Measurements from ENCODE around the gene PPP1R14C.

The PPP1R14C gene

GRCh38 chr6:150189122-150189521, 46.3 kb downstream of the PPP1R14C start:
- in situ Hi-C loops (cut with HindIII; ENCODE audit: low sequenced_read_pairs), result no loop called here

DNA sequence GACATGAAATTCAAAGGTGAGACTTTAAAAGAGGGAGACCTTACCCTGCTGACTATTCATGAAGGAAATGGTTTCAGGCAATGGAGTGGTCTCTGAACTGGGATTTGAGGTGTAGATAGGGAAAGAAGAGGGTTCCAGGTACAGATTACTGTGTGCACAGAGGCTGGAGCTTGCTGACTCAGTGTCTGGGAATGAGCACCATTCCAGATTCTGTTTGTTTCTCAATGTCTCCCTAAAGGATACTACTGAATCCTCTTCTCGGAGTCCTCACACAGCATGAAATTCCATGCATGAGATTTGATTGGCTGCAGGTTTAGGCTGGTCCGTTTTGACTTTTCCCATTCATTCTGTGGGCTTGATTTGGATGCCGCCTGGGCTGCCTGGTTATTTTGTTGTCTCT, 49.0 kb downstream of the PPP1R14C start:
- in situ Hi-C loops (cut with HindIII; ENCODE audit: low sequenced_read_pairs), result no loop called here

DNA sequence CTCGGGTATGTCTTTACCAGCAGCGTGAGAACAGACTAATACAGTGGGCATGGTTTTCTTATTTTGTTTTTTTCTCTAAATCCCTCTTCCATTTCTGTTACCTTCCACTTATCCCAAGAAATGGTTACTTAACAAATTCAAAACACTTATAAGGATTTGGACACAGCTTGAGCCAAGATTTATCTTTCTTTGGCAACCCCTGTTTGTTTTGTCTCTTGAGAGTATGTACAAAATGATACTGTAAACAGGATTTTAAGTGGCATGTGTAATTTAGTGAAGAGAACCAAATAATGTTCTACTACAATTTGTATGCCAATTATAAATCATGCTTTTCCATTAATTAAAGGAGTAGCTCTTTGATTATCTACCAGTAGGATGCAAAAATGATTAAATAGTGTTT, 51.4 kb downstream of the PPP1R14C start:
- in situ Hi-C loops (cut with HindIII; ENCODE audit: low sequenced_read_pairs), result no loop called here

DNA sequence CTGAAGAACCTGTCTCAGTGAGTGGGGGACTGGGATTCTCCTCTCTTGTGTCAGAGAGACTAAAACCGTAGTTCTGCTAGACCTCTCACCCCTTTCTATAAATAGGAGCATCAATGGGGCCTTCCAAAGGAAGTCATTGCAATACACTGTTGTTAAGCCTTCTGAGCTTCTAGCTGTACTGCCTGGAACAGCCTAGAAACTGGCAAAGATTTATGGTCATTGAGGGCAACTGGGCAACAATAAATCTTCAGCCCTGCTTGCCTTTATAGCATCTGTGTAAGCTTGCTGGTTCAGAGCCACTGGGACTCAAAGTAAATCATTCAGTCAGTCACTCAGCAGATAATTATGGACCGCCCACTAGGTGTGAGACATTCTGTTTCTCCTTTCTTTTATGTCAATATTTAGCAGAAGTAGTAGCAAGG, 53.2 kb downstream of the PPP1R14C start:
- in situ Hi-C loops (cut with HindIII; ENCODE audit: low sequenced_read_pairs), result no loop called here

DNA sequence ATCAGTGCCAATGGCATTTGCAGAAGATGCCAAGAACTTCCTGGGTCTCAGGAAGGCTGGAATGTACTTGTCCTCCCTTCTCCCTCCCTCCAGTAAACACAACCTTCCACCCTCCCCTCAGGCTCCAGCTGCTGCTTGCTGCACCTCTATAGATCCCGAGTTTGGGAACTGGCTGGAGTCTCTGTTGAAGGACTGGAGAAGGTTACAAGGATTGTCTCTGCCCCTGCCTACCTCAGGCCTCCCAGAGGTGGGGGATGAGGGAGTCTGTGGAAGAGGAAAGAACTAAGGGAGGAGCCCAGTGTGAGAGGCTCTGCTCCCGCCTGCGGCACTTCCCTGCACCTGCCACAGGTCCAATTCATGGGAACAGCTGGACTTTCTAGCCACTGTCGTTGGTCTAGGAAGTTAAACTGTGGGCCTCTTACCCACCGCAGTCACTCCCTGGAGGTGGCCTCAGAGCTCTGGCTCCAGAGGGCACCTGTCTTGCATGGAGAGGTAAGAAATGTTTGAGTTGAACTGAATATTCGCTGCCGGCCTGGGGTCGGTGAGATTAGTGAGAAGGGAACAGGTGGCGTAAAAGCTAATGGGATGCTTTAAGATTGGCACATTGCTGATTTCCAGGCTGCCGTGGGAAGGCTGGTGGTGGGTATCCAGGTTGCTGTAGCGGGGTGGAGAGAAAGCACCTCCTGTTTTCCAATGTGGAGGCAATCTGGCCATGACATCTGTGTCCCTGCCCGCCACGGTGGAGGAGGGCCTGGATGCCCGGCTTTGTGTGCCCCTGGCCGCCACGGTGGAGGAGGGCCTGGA, 54.3 kb downstream of the PPP1R14C start:
- in situ Hi-C loops (cut with HindIII; ENCODE audit: low sequenced_read_pairs), result no loop called here

DNA sequence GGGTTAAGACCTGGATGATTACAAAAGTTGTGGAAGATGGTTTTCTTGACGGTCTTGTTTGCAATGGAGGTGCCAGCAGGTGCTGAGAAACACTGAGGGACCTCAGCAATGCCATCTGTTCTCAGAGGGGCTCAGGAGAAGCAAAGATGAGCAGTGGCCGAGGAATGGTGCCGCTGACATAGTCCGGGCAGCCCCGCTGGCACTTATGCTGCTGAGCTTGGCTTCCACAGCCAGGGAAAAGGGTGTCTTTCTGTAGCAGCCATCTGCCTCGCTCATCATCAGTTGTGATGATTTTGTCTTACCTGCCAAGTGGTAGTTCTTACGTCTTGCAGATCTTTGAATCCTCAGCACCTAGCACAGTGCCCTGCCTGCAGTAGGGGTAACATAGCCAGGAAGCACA, 55.7 kb downstream of the PPP1R14C start:
- in situ Hi-C loops (cut with HindIII; ENCODE audit: low sequenced_read_pairs), result no loop called here

- in situ Hi-C loops (cut with HindIII; ENCODE audit: low sequenced_read_pairs), result no loop called here
These were observed 56.4 kb downstream of the PPP1R14C start for GRCh38 chr6:150199241-150199640.

GRCh38 chr6:150200428-150201100, 57.7 kb downstream of the PPP1R14C start:
- in situ Hi-C loops (cut with HindIII; ENCODE audit: low sequenced_read_pairs), result no loop called here

- in situ Hi-C loops (cut with HindIII; ENCODE audit: low sequenced_read_pairs), result no loop called here
These were observed 58.4 kb downstream of the PPP1R14C start for GRCh38 chr6:150201285-150201684.

GRCh38 chr6:150201772-150202329, 59.0 kb downstream of the PPP1R14C start:
- in situ Hi-C loops (cut with HindIII; ENCODE audit: low sequenced_read_pairs), result no loop called here

DNA sequence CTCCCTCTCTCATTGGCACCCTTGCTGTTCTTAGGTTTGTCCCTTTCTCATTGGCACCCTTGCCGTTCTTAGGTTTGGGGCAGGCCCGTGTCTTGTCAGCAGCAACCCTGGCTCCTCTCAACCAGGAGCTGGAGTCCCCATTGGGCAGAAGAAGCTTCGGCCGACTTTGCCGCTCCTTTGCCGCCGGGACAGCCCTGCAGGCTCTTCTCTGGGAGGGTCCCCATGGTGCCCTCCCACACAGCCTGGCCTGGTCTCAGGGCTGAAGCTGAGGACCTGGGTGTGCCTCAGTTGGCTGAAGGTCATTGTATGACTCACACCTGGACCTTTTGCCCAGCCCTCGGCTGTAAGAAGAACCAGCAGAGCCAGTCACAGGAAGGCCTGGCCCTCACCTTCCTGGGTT, 59.6 kb downstream of the PPP1R14C start:
- in situ Hi-C loops (cut with HindIII; ENCODE audit: low sequenced_read_pairs), result no loop called here

GRCh38 chr6:150202934-150203333, 60.1 kb downstream of the PPP1R14C start:
- in situ Hi-C loops (cut with HindIII; ENCODE audit: low sequenced_read_pairs), result no loop called here

DNA sequence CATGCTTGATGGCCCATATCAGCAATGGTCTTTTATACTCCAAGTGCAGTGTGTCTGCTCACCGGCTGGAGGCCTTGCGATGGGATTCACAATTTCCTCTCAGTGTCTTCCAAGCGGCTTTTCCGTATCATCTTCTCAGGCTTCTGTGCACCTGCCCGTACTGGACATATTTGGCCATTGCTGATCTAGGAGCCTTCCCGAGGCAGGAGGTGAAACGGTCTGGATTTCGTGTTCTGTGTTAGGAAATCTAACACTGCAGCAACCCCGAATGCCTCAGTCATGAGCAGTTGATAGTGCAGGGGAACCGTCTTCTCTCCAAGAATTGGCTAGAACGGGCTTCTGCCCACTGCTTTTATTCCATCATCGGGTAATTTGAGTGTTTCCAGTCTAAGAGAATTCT, 60.5 kb downstream of the PPP1R14C start:
- in situ Hi-C loops (cut with HindIII; ENCODE audit: low sequenced_read_pairs), result no loop called here

DNA sequence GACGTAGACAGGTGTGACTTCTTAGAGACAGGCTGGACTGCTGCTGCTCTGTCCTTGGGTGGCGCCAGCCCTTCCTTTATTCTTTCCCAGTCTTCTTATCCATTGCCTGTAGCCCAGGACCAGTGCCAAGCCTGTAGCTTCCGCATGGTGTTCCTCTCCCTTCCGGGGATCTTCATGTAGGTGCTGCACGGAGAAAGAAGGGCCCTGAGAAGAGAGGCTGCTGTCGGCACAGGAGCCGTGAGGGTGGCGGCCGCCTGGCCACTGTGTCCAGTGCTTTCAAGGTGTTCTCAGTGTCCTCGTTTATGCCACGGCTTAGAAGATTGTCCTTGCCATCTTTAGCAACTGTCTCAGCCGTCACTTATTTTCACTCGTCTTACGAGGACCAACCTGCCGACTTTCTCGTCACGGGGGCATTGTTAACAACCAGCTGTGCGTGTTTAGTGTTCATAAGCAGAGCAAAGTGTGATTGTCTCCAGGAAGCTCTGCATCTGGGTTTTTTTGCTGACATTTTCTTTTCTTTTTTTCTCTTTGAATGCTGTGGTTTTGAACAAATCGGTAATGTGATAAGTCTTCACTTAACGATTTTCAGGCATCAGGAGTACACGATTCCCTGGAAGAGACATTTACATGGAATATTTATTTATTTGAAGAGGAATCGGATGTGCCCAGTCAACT, 61.2 kb downstream of the PPP1R14C start:
- in situ Hi-C loops (cut with HindIII; ENCODE audit: low sequenced_read_pairs), result no loop called here

- in situ Hi-C loops (cut with HindIII; ENCODE audit: low sequenced_read_pairs), result no loop called here
These were observed 62.0 kb downstream of the PPP1R14C start for GRCh38 chr6:150204705-150205472.

- in situ Hi-C loops (cut with HindIII; ENCODE audit: low sequenced_read_pairs), result no loop called here
These were observed 65.2 kb downstream of the PPP1R14C start for GRCh38 chr6:150207931-150208570.

DNA sequence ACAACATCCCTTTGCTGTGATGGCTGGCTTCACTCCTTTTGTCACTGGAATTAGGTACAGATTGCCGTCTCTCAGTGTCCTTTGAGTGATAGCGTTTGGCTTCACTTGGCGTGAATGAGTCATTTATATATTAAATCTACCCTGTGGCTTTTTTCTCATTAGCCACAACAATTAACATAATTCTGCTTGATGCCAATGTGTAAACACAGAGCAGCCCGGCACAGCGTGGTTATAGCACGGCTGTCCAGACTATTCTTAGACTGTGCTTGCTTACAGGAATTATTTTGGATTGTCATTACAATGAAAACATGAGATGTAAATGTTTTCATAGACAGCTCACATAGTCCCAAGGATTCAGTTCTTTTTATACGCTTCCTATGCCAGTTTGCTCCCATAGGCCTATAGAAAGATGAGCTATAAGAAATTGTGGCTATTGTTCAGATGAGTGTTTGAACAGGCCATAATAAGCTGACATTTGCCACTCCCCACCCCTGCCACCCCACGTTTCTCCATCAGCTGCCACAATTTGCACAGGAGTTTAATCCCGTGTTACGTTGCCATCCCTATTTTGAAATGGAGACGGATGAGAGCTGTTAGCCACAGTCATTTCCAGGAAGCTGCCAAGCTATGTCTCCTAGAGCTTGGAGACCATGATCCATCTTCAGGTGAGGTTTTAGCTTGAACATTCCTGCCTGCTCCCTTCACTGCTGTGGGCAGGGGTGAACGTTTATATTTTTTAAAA, 65.9 kb downstream of the PPP1R14C start:
- in situ Hi-C loops (cut with HindIII; ENCODE audit: low sequenced_read_pairs), result no loop called here

GRCh38 chr6:150209415-150209814, 66.6 kb downstream of the PPP1R14C start:
- in situ Hi-C loops (cut with HindIII; ENCODE audit: low sequenced_read_pairs), result no loop called here

DNA sequence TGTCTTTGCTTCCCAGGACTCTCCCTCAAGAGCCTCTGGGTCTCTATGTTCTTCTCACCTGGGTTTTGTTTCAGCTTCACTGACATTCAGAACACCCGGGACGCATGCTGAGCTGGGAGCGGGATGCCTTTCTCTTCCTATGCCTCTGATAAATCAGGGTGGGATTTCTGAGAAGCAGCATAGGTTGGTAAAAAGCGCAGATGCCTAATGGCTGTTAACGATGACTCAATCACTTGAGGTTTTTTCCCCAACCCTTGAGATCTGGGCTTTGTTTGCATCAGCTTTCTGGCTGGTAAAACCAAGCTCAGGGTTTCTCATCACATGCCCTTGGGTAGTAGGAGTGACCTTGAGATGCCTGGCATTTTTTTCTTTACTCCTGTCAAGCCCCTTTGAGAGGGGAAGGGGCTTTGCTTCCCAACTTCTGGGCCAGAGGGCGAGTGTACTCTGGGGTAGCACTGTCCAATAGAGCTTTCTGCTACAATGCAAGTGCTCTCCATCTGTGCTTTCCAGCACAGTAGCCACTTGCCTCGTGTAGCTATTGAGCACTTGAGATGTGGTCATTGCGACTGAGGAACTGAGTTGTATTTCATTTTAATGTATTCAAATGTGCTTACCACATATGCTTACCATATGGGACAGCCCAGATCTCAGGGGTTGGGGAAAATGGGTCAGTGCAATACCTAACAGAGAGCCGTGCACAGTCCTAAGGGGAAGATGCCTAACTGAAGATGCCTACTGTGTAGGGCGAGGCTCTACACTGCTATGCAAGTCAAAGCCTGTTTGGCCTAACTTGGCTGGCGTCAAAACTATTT, 69.1 kb downstream of the PPP1R14C start:
- in situ Hi-C loops (cut with HindIII; ENCODE audit: low sequenced_read_pairs), result no loop called here

Measured in DLD1 (cell line).